Smooth muscle cell (in vitro differentiated cells): ENCODE results near the gene AIG1. TPM values are rescaled to one million over a fixed set of nuclear protein-coding genes. Genes with fewer than 3 reads are reported as not detected.

ENCODE experiments used
- DNase-seq: peaks from one replicate; lab custom pipeline; 2025; ENCODE audit not compliant: unreplicated experiment; lab: John Stamatoyannopoulos, UW
- H2AFZ ChIP-seq: fragments of 200-600 bp; sonication (generic); 2 replicates; pipeline ENCODE4 v1.6.0; 2016; ENCODE audit warnings: antibody characterized with exemption, low read depth, mild to moderate bottlenecking
- H3F3A ChIP-seq: fragments of 200-600 bp; sonication (generic); 2 replicates; pipeline ENCODE4 v1.6.0; 2017; ENCODE audit warnings: antibody characterized with exemption, low read depth
- H3K27ac ChIP-seq: fragments of 200-600 bp; sonication (generic); 2 replicates; pipeline ENCODE4 v1.5.1; 2016; ENCODE audit warnings: low read depth, mild to moderate bottlenecking
- H3K27me3 ChIP-seq: fragments of 200-600 bp; sonication (generic); 2 replicates; pipeline ENCODE4 v1.6.1; 2016; ENCODE audit warnings: low read depth, mild to moderate bottlenecking
- H3K36me3 ChIP-seq: fragments of 200-600 bp; sonication (generic); 2 replicates; pipeline ENCODE4 v1.5.1; 2016; ENCODE audit warnings: low read depth
- H3K4me1 ChIP-seq: fragments of 200-600 bp; sonication (generic); 2 replicates; pipeline ENCODE4 v1.5.1; 2016; ENCODE audit warnings: low read depth
- H3K4me2 ChIP-seq: fragments of 200-600 bp; sonication (generic); 2 replicates; pipeline ENCODE4 v1.6.0; 2016; ENCODE audit warnings: mild to moderate bottlenecking
- H3K4me3 ChIP-seq: fragments of 200-600 bp; sonication (generic); 2 replicates; pipeline ENCODE4 v1.5.1; 2016; ENCODE audit warnings: mild to moderate bottlenecking
- H3K79me2 ChIP-seq: fragments of 200-600 bp; sonication (generic); 2 replicates; pipeline ENCODE4 v1.6.0; 2016; ENCODE audit warnings: low read depth, mild to moderate bottlenecking
- H3K9ac ChIP-seq: fragments of 200-600 bp; sonication (generic); 2 replicates; pipeline ENCODE4 v1.6.0; 2016; ENCODE audit warnings: low read depth
- H3K9me3 ChIP-seq: fragments of 200-600 bp; sonication (generic); replicated peaks from 2 replicates; pipeline ENCODE4 v1.5.1; 2016; ENCODE audit warnings: low read depth
- H4K20me1 ChIP-seq: fragments of 200-600 bp; sonication (generic); 2 replicates; pipeline ENCODE4 v1.6.0; 2016; ENCODE audit warnings: low read depth
- CTCF ChIP-seq: fragments of 200-600 bp; sonication (generic); IDR thresholded peaks from 2 replicates; pipeline ENCODE4 v1.5.1; 2017; ENCODE audit warnings: borderline replicate concordance, mild to moderate bottlenecking, antibody characterized with exemption; ENCODE audit not compliant: insufficient read depth, poor library complexity, severe bottlenecking
- WGBS: methylation state at CpG from one replicate; pipeline ENCODE4 v1.1.7; 2016; ENCODE audit warnings: low lambda C conversion rate; 5-methylcytosine and 5-hydroxymethylcytosine counted together
- polyA plus RNA-seq: library from polyadenylated mRNA; unstranded; fragments of >200 nt; fragmentation: Nextera tagmentation; extraction: Ambion mirVana; gene quantifications from 2 replicates; pipeline ENCODE4 v1.2.1, GENCODE V29; 2016
- total RNA-seq: library from RNA; depleted of rRNA; stranded (reverse); fragments of >200 nt; gene quantifications from 2 replicates; pipeline ENCODE4 v1.2.3, GENCODE V29; 2014

The AIG1 gene
- total and polyA plus RNA-seq, 2 experiments from 2014 or later = 9.1 to 25.9 TPM

DNA sequence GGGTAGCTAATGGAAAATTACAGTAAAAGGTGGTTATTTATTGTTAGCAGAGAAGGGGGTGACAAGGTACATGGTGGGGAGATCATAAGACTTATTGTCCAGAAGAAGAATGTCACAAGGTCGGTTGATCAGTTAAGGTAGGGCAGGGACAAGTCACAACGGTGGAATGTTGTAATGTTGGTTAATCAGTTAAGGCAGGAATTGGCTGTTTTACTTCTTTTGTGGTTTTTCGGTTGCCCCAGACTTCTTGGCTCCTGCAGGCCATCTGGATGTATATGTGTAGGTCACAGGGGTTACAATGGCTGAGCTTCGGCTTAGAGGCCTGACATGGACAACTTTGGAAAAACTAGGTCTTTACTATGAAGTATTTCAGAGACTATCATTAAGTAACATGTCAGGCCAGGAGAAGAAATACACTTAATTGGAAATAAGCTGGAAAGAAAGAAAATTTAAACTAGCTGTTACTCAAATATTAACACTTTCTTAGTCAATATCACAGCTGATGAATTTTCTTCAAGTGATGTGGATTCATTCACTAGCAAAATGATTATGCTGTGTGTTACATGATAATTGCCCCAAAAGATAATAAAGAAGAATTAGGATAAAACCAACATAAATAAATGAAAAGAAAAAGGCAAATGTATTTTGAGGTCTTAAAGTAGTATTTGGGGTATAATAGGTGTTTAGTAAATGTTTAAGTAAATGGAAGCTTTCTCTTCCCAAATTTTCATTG lies 4.4 kb downstream of the AIG1 start:
- Histone ChIP-seq H3K9me3 (no peaks in the 10 kb centered on the region), H3K27ac (peak overlapping the region; percentile 82), H3K9ac (no peak overlapping the region), H4K20me1 (no peaks in the 10 kb centered on the region), H3K4me1 (peaks cover 12% of the 10 kb centered on the region), H3K36me3 (no peaks in the 10 kb centered on the region), H2AFZ (no peak overlapping the region), H3F3A (peaks cover 7% of the 10 kb centered on the region), H3K27me3 (no peaks in the 10 kb centered on the region), H3K4me2 (peak overlapping the region; percentile 38), H3K79me2 (no peaks in the 10 kb centered on the region), H3K4me3 (no peak overlapping the region)
- DNase-seq = no peak
- TF ChIP-seq CTCF = no peak
- WGBS = 40% methylated on average over 4 of the region's 4 CpGs

DNA sequence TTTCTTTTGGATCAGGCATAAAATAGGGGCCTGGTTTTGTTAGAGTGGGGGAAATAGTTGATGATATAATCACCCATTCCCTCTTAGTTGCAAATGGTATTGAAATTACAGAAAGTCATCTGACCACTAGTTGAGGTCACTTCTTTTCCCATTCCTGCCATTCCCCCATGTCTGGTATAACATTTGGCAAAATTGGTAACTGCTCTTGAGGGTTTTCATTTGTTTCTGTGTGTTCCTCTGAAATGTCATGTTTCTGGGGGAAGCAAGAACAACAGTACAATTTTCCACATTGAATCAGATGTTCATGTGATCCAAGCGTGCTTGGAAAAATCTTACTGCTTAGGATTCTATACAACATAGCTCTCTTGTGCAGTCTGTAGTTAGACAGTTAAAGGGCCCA lies 7.3 kb downstream of the AIG1 start:
- Histone ChIP-seq H3K4me3 (no peak overlapping the region), H2AFZ (no peak overlapping the region), H3K9ac (no peak overlapping the region), H3K27me3 (no peaks in the 10 kb centered on the region), H3K9me3 (no peaks in the 10 kb centered on the region), H3K36me3 (no peaks in the 10 kb centered on the region), H3F3A (no peaks in the 10 kb centered on the region), H3K4me1 (peaks cover 3% of the 10 kb centered on the region), H3K27ac (no peak overlapping the region), H3K4me2 (no peak overlapping the region), H4K20me1 (no peaks in the 10 kb centered on the region), H3K79me2 (no peaks in the 10 kb centered on the region)
- DNase-seq = no peak
- no peak for TF ChIP-seq CTCF
- WGBS = 92% methylated on average over 1 of the region's 1 CpG

GRCh38 chr6:143074101-143074500 lies 13.4 kb downstream of the AIG1 start:
- H3K9ac ChIP-seq = no peak overlapping the region
- no peaks in the 10 kb centered on the region for H4K20me1 ChIP-seq
- H3K4me2 ChIP-seq = no peak overlapping the region
- H3K27ac ChIP-seq = no peak overlapping the region
- H3F3A ChIP-seq = no peaks in the 10 kb centered on the region
- 95% methylated on average over 3 of the region's 3 CpGs for WGBS
- no peak overlapping the region for H2AFZ ChIP-seq
- H3K36me3 ChIP-seq = no peaks in the 10 kb centered on the region
- H3K9me3 ChIP-seq = no peaks in the 10 kb centered on the region
- H3K4me3 ChIP-seq = no peak overlapping the region
- no peaks in the 10 kb centered on the region for H3K79me2 ChIP-seq
- DNase-seq = no peak
- H3K4me1 ChIP-seq = no peaks in the 10 kb centered on the region
- H3K27me3 ChIP-seq = no peaks in the 10 kb centered on the region
- TF ChIP-seq CTCF = no peak
